ENCODE results near the gene ZBTB20. TPM values are rescaled to one million over a fixed set of nuclear protein-coding genes. Genes with fewer than 3 reads are reported as not detected.

The ZBTB20 gene
- total RNA-seq, 4 donors from 2014 or later = 148 to 242 (median 188) TPM

DNA sequence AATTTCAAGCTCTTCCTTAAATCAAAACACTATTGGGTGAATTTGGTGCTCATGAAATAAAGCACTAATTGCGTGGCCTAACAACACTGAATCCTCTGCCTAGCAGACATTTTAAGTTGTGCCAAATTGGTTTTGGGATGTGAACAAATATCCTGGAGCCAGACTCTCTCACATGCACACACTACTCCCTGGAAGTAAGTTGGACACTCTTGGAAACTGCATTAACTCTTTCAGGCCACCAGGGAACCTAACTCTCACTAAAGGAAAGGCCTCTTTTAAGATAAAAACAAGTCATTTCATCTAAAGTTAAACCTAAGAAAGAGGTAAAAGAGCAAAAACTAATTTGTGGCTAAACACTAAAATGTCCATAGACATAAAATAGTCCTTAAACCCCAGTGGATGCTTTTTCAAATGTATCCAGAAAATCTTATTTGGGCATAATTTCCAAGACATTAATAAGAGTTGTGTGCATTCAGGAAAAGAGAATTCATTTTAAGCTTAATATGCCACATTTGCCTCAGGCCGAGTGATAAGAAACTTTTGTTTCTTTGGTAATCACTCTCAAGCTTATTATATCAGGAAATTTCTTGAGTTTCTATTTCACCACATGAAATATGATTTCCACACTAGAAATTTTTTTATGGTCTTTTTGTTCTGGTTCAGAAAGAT, 61.8 kb downstream of the ZBTB20 start:
- Histone ChIP-seq H3K9me3 (no peaks in the 10 kb centered on the region), H3K36me3 (no peaks in the 10 kb centered on the region), H3K4me1 (peaks cover 10 to 12% of the 10 kb centered on the region in 2 donors), H3K27me3 (no peaks in the 10 kb centered on the region), H3K27ac (no peak overlapping the region), H3K4me3 (replicated peaks in 1 of 3) (no peak overlapping the region)
- DNase-seq = no peak
- 84 to 97% methylated on average over 2 of the region's 2 CpGs for WGBS, 2 donors
- TF ChIP-seq, protein P1, sequence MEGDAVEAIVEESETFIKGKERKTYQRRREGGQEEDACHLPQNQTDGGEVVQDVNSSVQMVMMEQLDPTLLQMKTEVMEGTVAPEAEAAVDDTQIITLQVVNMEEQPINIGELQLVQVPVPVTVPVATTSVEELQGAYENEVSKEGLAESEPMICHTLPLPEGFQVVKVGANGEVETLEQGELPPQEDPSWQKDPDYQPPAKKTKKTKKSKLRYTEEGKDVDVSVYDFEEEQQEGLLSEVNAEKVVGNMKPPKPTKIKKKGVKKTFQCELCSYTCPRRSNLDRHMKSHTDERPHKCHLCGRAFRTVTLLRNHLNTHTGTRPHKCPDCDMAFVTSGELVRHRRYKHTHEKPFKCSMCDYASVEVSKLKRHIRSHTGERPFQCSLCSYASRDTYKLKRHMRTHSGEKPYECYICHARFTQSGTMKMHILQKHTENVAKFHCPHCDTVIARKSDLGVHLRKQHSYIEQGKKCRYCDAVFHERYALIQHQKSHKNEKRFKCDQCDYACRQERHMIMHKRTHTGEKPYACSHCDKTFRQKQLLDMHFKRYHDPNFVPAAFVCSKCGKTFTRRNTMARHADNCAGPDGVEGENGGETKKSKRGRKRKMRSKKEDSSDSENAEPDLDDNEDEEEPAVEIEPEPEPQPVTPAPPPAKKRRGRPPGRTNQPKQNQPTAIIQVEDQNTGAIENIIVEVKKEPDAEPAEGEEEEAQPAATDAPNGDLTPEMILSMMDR (IDR thresholded peaks at IDR 0.05) = no peak
- no peak for TF ChIP-seq POLR2A (IDR thresholded peaks at IDR 0.05)
- intact Hi-C loops (cut with DNase I) = no loop called here

DNA sequence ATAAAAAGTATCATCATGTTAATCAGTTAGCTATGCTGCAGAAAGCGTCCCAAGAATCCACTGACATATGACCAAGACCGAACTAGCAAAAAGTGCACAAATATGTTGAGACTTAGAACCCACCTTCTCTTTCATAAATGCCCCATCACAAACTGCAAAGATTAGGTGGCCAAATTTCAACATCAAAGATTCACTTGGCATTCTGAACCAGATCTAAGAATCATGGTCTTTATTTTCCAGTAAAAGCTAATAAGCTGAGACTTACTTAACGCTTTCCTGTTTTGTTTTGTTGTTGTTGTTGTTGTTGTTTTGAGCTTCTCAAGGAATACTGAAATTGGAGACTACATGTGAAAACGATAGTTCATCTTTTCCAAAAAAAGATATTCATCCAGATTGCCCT, 62.4 kb downstream of the ZBTB20 start:
- Histone ChIP-seq H3K36me3 (no peaks in the 10 kb centered on the region), H3K9me3 (no peaks in the 10 kb centered on the region), H3K4me3 (replicated peaks in 1 of 3) (no peak overlapping the region), H3K27ac (no peak overlapping the region), H3K27me3 (no peaks in the 10 kb centered on the region), H3K4me1 (peaks cover 10 to 12% of the 10 kb centered on the region in 2 donors)
- no peak for TF ChIP-seq POLR2A (IDR thresholded peaks at IDR 0.05)
- TF ChIP-seq, protein P1 (IDR thresholded peaks at IDR 0.05) = no peak
- no peak for DNase-seq
- WGBS, 2 donors = 83 to 93% methylated on average over 4 of the region's 4 CpGs
- intact Hi-C loops (cut with DNase I) = no loop called here

DNA sequence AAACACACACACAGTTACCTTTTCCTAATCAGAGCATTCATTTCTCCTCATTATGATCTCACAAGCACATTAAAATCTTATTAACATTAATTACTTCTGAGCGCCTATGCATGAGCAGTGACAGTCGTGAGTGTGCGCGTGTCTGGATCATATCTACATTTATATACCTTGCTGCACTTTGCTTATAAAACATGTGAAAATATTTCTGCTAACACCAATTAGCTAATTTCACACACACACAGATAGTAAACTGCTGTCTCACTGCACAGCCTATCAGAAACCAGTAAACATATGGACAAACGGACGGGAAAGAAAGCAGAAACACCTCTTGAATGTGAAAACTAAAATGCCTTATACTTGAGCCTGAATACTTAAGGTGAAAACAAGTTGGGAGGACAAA, 64.8 kb downstream of the ZBTB20 start:
- intact Hi-C loops (cut with DNase I) = no loop called here
- DNase-seq = no peak
- TF ChIP-seq, protein P1 (IDR thresholded peaks at IDR 0.05) = no peak
- no peak for TF ChIP-seq POLR2A (IDR thresholded peaks at IDR 0.05)
- Histone ChIP-seq H3K4me3 (replicated peaks in 1 of 3) (no peak overlapping the region), H3K27ac (no peak overlapping the region), H3K36me3 (no peaks in the 10 kb centered on the region), H3K4me1 (no peaks in the 10 kb centered on the region), H3K9me3 (no peaks in the 10 kb centered on the region), H3K27me3 (no peaks in the 10 kb centered on the region)
- 96 to 97% methylated on average over 6 of the region's 6 CpGs for WGBS, 2 donors

DNA sequence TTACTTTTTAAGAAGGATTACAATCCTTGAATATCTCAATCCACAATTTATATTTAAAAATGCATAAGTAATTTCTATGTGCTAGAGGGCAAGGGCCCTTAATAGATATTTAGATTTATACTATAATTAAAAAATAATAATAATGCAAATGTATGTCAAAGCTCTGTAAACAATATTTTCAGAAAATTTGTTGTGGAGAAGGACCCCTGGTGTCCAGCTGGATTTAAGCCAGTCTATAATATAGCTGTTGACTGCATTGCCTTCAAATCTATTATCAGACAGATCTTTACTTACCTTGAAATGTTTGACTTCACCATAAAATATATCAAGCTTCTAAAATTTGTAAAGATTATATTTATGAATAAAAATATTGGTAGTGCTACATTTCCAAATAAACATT, 65.6 kb downstream of the ZBTB20 start:
- Histone ChIP-seq H3K4me1 (no peaks in the 10 kb centered on the region), H3K36me3 (no peaks in the 10 kb centered on the region), H3K27ac (no peak overlapping the region), H3K9me3 (no peaks in the 10 kb centered on the region), H3K4me3 (replicated peaks in 1 of 3) (no peak overlapping the region), H3K27me3 (no peaks in the 10 kb centered on the region)
- TF ChIP-seq POLR2A (IDR thresholded peaks at IDR 0.05) = no peak
- no peak for DNase-seq
- intact Hi-C loops (cut with DNase I) = no loop called here

DNA sequence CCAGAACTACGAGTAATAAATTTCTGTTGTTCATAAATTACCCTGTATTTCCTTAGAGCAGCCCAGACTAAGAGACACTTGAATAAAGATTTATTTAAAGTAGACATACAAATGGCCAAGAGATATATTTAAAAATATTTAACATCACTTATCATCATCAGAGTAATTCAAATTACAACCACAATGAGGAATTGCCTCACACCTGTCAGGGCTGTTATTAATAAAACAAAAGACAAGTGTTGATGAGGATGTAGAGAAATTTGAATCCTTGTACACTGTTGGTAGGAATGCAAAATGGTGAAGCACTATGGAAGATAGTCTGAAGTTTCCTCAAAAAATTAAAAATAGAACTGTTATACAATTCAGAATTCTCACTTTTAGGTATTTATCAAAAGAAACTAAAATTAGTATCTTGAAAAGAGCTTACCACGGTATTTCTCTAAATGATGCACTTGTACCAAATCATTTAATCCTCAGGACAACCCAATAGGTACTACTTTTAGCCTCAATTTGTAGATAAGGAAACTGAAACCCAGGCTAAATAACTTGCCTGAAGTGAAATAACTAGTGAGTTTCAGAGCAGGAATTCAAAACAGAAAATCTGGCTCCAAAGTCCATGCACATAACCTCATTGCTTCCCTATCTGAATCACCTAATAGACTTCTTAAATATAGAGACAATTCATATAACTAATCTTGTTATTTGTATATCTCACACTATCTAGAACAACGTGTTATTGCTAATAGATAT, 69.4 kb downstream of the ZBTB20 start:
- no peak for DNase-seq
- Histone ChIP-seq H3K4me1 (peaks cover 10 to 13% of the 10 kb centered on the region in 2 donors), H3K4me3 (replicated peaks in 1 of 3) (no peak overlapping the region), H3K36me3 (no peaks in the 10 kb centered on the region), H3K27me3 (no peaks in the 10 kb centered on the region), H3K9me3 (no peaks in the 10 kb centered on the region), H3K27ac (no peak overlapping the region)
- 62 to 89% methylated on average over 3 of the region's 3 CpGs for WGBS, 2 donors
- TF ChIP-seq, protein P1 (IDR thresholded peaks at IDR 0.05) = no peak
- TF ChIP-seq POLR2A (IDR thresholded peaks at IDR 0.05) = no peak
- intact Hi-C loops (cut with DNase I) = no loop called here

All from thyroid gland (tissue), 4 donors.